NCI-H2227 (cell line): Measurements from ENCODE around the gene CARNS1.

Experiments
- DNase-seq: peaks from one replicate; lab custom pipeline; 2025; ENCODE audit not compliant: unreplicated experiment; lab: John Stamatoyannopoulos, UW

CARNS1 gene

DNA sequence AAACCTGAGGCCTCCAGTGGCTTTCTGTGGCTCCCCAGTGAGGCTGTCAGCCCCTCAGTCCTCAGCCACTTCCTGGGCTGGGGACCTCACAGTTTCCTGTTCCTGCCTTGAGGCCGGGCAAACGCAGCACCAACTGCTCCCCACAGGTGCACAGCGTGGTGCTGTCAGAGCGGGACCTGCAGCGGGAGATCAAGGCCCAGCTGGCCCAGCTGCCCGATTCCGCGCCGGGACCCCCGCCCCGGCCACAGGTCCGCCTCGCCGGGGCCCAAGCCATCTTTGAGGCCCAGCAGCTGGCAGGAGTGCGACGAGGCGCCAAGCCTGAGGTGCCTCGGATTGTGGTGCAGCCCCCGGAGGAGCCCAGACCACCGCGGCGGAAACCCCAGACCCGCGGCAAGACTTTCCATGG, 6.2 kb upstream of the CARNS1 start:
- DNase-seq: no peak

DNA sequence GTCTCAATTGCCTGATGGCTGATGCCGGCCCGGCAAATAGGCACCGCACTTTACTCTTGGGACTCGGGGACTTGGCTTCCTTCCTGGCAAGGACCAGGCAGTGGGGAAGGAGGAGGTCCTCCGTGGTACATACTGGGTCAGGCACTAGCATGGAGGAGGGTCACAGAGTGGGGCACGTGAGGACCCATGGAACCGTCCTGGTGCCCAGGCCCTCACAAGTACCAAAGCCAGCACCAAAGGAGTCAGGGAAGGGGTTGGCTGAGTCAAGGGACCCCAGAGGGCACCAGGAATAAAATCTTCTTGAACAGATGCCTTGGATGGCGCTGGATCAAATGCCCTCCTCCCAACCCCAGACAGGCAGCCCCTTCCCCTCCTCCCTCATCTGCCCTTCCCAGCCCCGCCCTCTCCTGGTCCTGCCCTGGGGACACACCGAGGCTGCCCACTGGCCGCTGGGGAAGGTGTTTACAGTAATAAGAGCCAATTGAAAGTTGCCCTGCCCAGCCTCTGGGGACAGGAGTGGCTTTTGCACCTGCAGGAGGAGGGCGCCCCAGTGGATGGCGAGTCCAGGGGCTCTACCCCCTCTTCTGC, 5.6 kb upstream of the CARNS1 start:
- DNase-seq: no peak

DNA sequence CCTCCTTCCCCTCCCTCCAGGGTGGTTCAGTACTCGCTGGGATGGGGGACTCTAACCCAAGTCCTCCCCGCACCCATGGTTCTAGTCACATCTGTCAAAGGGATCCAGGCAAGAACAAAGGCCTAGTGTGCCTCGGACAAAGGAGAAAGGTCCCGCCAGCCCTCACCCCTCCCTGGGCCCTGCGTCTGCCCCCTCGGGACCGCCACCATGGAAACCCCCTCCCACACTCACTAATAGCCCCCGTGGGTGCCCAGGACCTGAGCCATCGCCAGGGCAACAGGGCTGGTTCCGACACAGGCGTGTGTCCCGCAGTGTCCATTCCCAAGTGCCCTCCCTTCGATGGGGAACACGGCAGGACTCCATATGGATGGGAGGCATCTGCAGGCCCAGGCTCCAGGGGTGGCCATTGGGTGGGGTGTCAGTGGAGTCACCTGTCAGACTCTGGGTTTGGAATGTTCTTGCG, 5.1 kb upstream of the CARNS1 start:
- no peak for DNase-seq

DNA sequence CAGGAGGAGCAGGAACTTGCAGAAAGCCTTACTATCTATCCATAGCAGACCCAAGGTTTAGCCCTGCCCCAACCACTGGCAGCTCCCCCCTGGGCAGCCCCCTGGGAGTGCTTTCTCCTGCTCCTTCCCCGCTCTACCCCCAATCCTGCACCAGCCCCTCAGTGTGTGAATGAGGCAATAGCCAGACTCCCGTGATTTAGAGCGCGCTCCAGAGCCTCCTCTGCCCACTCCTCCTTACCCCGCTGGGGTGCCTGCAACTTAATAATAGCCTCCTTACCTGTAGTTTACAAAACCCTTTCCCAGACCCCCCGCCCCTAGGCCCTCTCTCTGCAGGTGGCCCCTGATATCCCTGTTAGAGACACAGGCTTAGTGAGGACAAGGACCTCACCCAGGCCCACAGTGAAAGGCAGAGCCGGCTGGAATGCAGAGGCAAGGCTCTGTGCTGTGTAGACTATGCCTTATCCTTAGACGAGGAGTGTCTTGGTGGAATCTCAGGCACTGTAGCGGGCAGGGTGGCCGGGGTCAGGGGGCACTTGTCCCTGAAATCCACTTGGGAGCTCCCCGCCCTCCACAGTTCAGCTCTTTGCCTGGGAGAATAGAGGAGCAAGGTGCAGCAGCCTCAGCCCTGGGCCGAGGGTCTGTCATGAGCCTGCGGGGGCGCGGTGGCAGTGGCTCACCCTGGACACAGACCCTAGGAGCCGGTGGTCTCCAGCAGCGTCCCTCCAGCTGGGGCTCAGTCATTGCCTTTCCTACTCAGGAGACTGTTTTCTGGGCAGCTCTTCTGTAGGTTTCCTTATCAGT, 4.3 kb upstream of the CARNS1 start:
- DNase-seq: no peak

DNA sequence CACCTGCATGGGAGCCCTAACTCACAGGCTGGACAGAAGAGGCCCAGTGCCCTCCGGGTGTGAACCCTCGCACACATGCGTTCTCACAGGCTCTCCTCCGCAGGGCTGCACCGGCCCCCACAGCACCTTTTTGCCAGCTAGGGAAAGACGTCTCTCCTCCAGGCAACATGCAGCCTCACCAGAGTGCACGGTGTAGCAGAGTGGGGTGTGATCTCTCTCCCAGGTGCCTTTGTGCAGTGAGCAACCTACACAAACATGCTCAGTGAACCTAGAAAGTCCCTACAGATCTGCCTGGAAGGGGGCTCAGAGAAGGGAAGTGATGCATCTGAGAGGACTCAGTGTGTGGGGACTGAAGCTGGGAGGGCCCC, 3.7 kb upstream of the CARNS1 start:
- DNase-seq: no peak

DNA sequence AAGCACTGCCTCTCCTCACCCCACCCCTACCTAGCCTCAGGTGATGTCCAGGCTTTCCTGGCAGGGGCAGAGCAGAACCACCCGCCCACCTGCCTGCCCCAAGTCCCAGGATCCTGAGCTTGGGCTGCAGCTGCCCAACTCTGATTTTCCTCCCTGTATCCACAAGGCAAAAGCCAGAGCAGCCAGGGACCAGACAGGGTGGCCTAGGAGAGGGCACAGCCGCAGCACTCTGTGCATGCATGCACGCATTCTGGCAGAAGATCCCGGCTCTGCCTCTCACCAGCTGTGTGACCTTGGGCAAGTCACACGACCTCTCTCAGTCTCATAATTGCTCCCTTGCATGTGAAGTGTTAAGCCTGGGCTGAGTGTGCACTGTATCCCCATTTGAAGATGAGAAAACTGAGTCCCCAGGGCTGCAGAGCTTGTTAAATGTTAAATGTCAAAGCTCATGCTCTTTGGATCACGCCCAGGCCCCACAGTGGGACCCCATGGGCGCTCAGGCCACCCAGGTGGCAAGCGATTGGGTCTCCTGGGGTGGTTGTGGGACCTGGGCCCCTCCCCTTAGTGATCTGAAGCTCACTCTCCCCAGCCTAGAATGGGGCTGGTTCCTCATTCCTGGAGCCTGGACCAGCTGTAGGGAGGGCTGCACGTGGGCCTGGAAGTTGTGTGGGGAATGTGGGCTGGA, 2.8 kb upstream of the CARNS1 start:
- no peak for DNase-seq

DNA sequence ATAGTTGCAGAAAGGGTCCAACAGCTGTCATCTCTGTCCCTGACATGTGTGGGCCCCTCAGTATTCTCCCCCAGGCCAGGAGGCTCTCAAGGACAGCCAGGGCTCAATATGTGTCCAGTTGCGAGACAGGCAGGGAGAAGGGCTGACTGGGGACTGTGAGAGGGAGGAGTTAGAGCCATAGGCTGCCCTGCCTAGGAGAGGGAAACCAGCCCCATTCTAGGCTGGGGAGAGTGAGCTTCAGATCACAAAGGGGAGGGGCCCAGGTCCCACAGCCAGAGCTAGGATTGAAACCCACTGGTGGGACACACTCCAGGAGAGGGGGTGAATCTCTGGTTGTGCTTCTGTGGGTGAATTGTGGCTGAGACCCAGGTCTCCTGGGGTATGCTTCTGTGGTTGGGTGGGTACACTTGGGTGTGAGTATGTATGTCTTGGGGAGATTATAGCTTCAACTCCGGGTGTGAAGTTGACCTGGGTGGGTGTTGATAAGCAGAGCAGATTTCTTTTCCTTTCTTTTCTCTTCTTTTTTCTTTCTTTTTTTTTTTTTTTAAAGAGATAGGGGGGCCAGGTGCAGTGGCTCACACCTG, 2.1 kb upstream of the CARNS1 start:
- DNase-seq: no peak

DNA sequence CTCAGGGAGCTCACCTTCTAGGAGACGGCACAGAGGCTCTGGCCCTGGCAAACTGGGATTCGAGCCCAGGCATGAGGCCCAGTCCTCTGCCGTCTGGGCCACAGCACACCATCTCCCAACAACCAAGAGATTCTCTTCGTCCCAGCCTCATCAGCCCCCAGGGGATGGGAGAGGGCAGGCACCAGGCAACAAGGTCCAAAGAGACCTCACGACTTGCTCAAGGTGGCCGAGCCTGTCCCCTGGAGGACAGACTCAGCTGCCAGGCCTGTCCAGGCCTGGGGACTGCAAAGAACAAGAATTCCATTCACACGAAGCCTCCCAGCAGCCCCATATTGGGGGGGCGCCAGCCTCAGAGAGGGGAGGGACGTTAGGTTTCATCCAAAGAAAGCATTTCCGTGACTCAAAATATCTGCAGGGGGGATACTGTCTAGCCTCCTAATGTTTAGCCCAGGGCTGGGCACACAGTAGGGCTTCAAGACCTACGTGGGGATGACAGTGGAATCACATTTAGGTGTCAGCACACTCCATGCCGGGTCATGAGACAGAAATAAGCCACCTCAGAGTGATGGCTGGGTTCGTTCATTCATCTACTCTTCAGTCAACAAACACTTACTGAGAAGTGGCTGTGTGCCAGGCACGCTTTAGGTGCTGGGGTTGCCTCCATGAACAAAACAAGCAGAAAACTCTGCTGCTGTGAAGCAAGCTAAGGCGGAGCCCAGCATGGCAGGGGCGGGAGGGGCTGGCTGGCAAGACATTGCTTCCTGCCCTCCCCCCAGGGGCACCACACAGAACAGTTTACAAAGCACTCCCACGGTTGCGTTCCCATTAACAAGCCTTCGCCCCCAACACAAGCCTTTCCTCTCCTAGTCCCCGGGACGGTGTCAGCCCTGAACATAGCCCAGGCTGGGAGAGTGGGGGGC, 1.2 kb downstream of the CARNS1 start:
- DNase-seq: no peak

DNA sequence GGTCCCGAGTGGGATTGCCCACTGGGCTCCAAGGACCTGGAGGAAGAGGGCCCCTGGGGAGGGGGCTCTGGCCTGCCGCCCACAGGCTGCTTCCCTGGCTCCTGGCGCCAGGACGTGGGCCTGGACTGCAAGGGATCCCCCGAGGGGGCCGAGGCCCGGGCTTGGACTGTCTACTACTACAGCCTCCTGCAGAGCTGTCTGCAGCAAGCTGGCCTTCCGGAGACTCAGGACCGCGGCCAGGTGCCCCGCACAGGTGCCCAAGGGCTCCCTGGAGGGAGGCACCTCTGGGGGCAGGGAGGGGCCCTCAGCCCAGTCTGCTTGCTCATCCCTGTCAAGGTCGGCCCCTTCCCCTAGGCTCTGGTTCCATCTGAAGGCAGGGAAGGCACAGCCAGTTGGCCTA, 1.9 kb downstream of the CARNS1 start:
- no peak for DNase-seq

DNA sequence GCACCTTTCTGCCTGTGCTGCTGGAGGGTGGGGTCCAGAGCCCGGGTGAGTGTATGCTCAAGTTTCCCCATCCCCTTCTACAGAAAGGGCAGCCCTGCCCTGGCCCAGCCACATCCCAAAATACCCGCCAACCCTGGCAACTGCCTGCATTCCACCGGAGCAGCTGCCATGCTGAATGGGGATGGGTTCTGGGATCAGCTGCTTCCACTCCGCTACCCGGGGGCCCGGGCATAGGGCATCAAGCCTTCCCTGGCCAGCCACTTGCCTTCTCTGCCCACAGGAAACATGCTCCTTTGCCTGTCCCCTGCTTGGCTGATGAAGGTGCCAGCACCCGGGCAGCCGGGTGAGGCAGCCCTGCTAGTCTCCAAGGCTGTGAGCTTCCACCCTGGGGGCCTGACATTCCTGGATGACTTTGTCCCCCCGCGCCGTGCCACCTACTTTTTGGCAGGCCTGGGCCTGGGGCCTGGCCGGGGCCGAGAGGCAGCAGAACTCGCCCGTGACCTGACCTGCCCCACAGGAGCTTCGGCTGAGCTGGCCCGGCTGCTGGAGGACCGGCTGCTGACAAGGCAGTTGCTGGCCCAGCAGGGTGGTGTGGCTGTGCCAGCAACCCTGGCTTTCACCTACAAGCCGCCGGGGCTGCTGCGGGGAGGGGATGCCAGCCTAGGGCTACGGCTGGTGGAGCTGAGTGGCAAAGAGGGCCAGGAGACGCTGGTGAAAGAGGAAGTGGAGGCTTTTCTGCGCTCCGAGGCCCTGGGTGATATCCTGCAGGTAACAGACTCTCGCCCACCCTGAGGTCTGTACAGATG, 3.2 kb downstream of the CARNS1 start:
- no peak for DNase-seq

DNA sequence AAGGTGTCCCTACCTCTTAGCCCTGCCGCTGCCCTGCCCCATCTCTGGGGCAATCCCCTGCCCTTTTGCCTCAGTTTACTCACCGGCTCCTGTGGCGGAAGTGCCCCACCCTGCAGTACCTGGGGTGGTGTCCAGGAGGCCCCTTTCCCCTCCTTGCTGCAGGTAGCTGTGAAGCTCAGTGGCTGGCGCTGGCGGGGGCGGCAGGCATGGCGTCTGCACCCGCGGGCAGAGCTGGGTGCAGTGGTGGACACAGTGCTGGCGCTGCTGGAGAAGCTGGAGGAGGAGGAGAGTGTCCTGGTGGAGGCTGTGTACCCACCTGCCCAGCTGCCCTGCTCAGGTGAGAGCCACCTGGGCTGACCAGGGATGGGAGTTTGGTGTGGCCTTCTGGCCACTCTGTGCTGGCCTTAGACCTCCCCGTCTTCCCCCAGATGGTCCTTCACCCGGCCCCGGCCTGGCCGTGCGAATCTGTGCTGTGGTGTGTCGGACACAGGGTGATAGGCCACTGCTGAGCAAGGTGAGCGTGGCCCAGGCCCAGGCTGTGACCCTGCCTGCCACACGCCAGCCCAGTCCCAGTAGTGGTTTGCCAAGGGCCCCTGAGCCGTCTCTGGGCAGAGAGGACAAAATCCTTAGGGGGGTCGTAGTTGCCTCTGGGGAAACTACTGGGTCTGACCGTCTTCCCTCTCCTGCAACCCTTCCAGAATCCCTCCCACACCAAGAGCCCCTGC, 4.0 kb downstream of the CARNS1 start:
- no peak for DNase-seq

DNA sequence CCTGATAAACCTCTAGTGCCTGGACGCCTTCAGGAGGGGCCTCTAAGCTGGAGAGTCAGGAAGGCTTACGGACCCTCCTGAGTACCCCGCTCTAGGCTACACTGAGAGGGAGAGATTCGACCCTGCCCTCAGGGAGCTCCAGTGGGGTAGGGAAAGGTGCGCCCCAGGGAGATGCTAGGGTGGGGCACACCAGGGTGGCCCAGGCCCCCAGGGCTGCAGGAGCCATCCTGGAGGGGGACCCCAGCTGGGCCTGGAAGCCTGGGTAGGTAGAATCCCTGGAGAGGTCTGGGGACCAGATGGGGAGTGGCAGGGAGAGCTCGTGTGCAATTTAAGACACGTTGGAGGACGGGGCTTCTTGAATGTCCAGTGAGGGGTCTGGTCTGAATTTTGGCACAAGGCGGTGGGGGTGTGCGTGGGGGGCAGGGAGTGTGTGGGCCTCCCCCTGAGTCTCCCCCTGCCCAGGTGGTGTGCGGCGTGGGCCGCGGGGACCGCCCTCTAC, 4.7 kb downstream of the CARNS1 start:
- DNase-seq: no peak

DNA sequence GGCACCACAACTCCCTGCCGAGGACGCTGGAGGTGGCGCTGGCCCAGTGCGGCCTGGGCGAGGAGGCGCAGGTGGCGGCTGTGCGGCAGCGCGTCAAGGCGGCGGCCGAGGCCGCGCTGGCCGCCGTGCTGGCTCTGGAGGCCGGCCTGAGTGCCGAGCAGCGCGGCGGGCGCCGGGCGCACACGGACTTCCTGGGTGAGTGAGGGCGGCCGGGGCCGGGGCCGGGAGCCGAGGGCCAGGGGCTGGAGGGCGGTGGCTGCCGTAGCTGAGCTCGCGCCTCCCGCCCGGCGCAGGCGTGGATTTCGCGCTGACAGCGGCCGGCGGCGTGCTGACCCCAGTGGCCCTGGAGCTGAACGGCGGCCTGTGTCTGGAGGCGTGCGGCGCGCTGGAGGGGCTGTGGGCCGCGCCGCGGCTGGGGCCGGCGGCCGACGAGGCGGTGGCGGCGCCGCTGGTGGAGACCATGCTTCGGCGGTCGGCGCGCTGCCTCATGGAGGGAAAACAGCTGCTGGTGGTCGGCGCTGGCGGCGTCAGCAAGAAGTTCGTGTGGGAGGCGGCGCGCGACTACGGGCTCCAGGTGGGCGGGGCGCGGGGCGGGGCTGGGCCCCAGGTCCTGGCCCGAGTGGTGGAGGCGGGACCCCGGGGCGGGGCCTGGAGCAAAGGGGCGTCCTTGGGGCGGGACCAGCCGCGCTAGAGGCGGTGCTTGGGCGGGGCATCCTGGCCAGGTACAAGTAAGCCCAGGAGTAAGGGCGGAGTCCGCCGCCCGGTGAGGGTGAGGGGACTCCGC, 5.4 kb downstream of the CARNS1 start:
- peak; percentile 96 for DNase-seq

DNA sequence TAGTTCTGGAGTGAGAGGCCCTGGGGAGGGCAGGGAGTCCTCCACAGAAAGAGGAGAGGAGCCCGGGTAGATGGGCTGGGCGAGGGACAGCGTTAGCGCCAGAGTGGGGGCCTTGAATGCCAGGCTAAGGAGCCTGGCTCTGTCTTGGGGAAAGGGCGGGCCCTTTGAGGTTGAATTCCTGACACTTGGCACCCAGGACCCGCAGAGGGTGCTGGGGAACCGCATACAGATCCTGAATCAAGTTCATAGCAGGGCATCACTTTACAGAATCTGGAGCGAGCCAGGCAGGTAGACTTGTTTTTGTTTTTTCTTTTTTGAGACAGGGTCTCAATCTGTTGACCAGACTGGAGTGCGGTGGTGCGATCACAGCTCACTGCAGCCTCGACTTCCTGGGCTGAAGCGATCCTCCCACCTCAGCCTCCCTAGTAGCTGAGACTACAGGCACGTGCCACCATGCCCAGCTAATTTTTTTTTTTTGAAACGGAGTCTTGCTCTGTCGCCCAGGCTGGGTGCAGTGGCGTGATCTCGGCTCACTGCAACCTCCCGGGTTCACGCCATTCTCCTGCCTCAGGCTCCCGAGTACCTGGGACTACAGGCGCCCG, 6.1 kb downstream of the CARNS1 start:
- no peak for DNase-seq

DNA sequence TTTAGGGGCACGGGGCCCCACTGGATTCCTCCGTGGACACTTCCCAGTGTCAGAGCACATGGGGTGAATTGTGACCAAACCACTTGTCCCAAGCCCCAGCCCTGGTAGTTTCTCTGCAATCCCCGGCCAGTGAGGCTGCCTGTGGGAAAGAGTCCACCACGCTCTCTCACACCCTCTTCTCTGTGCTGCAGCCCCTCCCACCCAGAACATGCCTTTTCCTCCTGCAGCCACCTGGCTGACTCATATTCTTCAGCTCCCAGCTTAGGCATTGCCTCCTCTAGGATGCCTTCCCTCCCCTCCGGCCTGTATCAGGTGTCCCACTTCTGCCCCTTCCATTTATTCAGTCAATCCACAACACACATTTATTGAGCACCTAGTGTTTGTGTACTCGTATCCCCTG, 7.4 kb downstream of the CARNS1 start:
- no peak for DNase-seq

DNA sequence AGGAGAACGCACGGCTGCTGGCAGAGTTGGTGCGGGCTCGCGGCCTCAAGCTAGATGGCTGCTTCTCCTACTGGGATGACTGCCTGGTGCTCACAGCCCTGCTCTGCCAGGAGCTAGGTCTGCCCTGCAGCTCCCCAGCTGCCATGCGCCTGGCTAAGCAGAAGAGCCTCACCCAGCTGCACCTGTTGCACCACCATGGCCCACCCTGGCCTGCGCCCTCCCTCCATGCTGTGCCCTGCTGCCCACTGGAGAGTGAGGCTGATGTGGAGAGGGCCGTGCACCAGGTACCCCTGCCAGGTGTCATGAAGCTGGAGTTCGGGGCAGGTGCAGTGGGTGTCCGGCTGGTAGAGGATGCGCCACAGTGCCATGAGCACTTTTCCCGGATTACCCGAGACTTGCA, 8.0 kb downstream of the CARNS1 start:
- DNase-seq: no peak

DNA sequence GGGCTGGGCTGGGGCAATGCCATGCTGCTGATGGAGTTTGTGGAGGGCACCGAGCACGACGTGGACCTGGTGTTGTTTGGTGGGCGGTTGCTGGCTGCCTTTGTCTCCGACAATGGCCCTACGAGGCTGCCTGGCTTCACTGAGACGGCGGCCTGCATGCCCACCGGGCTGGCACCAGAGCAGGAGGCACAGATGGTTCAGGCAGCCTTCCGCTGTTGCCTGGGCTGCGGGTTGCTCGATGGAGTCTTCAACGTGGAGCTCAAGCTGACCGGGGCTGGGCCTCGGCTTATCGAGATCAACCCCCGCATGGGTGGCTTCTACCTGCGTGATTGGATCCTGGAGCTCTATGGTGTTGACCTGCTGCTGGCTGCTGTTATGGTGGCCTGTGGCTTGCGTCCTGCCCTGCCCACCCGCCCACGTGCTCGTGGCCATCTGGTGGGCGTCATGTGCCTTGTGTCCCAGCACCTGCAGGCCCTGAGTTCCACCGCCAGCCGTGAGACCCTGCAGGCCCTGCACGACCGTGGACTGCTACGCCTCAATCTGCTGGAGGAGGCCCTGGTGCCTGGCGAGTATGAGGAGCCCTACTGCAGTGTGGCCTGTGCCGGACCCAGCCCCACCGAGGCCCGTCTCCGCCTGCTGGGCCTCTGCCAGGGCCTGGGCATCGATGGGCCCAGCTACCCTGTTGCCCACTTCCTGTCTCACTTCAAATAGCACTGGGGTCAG, 8.6 kb downstream of the CARNS1 start:
- no peak for DNase-seq
